ENCODE data around the gene BCAP29.
A peak's percentile ranks its signal among the peaks of the same experiment; 100 is the strongest.
"Not testable (repeated sequence)": the region's sequence is repeated elsewhere in the genome, so short reads cannot be mapped to it uniquely, and the experiment has no call there.

BCAP29 gene, protein sequence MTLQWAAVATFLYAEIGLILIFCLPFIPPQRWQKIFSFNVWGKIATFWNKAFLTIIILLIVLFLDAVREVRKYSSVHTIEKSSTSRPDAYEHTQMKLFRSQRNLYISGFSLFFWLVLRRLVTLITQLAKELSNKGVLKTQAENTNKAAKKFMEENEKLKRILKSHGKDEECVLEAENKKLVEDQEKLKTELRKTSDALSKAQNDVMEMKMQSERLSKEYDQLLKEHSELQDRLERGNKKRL

DNA sequence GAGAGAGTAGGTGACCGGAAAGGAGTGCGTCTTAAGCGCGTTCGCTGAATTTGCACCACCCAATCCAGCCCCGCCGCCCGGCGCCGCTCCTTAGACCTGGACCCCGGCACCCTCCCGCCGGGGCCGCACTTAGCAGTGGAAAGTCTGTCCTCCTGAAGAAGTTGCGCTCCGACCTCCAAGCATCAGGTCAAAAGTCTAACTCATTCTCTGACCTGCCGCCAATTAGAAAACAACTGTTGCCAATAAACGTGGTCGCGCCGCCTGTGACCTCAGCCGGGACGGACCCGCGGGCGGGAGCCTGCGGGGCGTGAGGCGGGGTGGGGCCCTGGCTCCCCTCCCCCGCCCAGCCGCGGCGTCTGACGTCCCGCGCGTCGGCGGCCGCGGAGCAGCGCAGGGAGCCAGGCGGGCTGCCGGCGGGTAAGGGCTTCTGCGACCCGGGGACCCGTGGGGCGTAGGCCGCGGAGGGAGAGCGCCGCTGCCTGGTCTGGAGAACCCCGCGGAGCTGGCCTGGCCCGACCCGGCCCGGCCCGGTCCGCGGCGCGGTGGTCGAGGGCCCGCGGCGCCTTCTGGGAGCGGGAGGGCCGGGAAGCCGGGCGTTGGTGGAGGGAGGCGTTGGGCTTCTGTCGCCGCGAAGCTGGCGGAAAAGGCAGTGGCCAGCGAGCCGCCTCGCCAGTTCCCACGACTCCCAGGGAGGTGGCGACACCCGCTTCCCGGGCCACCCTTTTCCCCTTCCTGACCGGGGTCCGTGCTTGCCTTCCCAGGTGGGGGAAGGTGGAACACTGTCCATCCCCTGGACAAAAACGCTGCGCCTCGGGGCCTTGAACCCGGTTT lies at the start of gene BCAP29:
Gene BCAP29 (plus strand): TSS at position 362 of the 831 bp plus-strand sequence. CDS start 527 bp downstream, outside the sequence.
- peak within 1 kb of the TSS; percentile 82 for H3K4me3 ChIP-seq (ENCODE audit: low read depth, low read length)
- DNase-seq (ENCODE audit: low read depth), result no peak

DNA sequence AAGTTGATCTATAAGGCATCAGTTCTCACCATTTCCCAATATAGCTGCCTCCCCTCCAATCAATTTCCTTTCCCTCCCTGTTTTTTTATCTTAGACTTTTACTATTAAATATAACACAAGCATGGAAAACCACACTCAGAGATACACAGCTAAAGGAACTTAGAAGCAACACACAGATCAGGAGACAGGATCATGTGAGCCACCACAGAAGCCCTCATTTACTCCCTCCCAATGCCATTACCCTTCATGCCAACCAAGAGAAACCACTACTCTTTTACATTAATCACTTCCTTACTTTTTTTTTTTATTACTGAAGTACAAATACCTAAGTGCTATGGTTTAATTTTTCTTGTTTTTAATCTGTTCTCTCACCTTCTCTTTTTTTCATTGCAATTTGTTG lies 49.3 kb upstream of the BCAP29 start:
- no peak for DNase-seq (ENCODE audit: low read depth)
- H3K4me3 ChIP-seq (ENCODE audit: low read depth, low read length), result no peak overlapping the region

DNA sequence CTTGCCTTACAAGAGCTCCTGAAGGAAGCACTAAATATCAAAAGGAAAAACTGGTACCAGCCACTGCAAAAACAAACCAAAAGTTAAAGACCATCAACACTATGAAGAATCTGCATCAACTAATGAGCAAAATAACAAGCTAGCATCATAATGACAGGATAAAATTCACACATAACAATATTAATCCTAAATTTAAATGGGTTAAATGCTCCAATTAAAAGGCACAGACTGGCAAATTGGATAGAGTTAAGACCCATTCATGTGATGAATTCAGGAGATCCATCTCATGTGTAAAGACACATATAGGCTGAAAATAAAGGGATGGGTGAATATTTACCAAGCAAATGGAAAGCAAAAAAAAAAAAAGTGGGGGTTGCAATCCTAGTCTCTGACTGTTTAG lies 45.9 kb upstream of the BCAP29 start:
- DNase-seq (ENCODE audit: low read depth), result no peak

DNA sequence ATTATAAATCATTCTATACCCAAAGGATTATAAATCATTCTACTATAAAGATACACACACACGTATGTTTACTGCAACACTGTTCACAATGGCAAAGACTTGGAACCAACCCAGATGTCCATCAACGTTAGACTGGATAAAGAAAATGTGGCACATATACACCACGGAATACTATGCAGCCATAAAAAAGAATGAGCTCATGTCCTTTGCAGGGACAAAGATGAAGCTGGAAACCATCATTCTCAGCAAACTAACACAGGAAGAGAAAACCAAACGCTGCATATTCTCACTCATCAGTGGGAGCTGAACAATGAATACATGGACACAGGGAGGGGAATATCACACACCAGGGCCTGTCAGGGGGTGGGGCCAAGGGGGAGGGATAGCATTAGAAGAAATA lies 42.8 kb upstream of the BCAP29 start:
- not testable (repeated sequence) for DNase-seq (ENCODE audit: low read depth); H3K4me3 ChIP-seq (ENCODE audit: low read depth, low read length)

More for the DNA sequence above, 45.9 kb upstream of the BCAP29 start:
- no peak overlapping the region for H3K4me3 ChIP-seq (ENCODE audit: low read depth, low read length)

DNA sequence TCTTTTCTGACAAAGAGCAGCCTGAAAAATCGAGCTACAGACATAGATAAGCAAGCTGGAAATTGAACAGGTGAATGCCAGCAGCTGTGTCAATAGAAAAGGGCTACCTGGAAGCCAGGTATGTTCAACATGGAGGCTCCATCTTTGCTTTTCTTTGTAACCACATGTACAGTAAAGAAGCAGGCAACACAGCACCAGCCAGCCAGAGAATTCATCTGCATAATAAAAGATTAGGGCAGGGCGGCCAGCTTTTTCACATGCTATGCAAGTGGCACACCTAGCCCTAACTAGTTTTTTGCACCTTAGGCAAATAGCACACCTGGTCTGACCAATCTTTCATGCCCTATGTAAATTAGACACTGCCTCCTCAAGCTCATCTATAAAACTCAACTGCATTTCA lies 42.0 kb upstream of the BCAP29 start:
- no peak for DNase-seq (ENCODE audit: low read depth)
- H3K4me3 ChIP-seq (ENCODE audit: low read depth, low read length), result no peak overlapping the region

DNA sequence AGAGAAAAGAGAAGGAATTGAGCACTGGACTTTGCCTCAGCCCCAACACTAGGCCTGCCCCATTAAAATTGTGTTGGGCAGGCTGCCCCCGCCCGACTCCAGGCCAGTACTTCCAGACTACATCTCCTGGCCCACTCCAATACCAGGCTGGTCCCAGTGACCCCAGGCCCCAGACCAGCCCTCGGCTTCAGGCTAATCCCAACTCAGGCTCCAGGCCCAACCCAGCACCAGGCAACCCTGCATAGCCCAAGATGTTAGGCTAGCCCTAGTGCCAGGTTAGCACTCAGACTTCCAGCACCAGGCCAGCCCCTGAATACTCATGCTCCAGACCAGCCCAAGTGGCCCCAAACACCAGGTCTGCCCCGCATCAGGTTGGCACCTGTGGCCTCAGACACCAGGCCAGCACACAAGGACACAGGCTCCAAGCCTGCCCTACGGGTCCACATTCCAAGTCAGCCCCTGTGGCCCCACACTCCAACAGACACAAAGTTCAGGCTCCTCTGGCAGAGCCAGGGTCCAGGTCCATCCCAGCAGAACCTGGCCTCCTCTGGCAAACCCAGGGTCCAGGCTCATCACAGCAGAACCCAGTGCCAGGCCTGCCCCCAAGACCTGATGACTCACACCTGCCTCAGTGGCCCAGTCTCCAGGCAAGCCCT lies 36.6 kb upstream of the BCAP29 start:
- DNase-seq (ENCODE audit: low read depth), result no peak
- no peak overlapping the region for H3K4me3 ChIP-seq (ENCODE audit: low read depth, low read length)

DNA sequence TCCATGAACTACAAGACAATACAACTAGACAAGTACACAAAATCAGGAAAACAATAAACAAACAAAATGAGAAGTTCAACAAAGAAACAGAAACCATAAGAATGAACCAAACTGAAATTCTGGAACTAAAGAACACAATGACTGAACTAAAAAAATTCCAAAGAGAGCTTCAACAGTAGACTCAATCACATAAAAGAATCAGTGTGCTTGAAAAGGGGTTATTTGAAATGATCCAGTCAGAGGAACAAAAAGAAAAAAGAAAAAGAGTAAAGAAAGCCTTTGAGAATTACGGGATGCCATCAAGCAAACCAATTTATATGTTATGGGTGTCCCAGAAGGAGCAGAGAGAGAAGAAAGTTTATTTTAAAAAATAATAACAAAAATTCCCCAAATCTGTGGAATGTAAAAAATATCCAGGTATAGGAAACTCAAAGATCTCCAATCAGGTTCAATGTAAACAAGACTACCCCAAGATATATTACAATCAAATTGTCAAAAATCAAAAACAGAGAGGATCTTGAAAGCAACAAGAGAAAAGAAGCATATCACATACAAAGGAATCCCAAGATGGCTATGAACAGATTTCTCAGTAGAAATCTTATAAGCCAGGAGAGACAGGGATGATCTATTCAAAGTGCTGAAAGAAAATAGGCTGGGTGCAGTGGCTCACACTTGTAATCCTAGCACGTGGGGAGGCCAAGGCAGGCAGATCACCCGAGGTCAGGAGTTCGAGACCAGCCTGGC lies 35.0 kb upstream of the BCAP29 start:
- DNase-seq (ENCODE audit: low read depth), result no peak
- no peak overlapping the region for H3K4me3 ChIP-seq (ENCODE audit: low read depth, low read length)

DNA sequence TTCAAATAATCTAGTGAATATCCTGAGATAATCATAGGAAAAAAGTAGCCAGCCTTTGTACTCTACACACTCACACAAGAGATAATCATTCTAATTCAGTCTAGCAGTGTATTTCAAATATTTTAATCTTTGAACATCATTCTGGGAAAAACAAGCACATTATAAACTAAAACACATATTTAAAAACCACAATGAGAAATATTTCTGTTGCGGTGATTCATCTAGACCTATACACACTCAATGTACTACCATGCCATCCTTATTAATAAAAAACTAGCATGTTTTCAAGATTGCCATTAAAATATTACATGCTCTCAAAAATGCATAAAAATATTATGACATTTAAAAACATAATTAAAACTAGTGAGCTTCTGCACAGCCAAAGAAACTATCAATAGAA lies 28.1 kb upstream of the BCAP29 start:
- no peak overlapping the region for H3K4me3 ChIP-seq (ENCODE audit: low read depth, low read length)
- DNase-seq (ENCODE audit: low read depth), result no peak

DNA sequence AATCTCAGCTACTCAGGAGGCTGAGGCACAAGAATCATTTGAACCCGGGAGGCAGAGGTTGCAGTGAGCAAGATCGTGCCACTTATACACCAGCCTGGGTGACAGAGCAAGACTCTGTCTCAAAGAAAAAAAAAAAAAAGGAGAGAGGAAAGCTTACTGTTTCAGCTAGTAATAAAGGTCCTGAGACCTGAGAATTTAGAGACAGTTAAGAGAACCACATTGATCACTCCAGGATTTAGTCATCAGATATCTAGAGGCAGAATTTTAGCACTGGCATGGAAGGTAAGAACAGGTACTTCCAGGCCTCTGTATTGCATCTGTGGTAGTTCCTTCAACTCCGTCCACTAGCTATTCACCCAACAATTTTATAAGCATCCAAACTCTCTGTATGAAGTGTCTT lies 24.2 kb upstream of the BCAP29 start:
- no peak for DNase-seq (ENCODE audit: low read depth)
- no peak overlapping the region for H3K4me3 ChIP-seq (ENCODE audit: low read depth, low read length)

DNA sequence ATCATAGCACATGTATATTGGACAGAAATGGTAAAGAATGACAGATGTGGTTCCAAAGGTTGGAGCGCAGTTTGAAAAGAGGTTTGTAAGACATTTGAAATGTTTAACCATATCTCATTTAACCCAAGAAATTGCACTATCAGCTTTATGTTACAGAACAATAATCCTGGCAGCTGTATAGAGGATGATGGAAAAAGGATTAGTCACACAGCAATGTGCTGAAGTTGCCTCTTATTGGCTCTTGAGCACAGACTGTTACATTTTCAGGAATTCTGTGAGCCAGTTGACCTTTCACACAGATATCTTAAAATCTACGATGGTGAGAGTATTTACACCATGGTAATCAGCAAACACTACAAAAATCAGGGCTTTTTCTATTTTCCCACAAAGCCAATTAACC lies 20.2 kb upstream of the BCAP29 start:
- no peak overlapping the region for H3K4me3 ChIP-seq (ENCODE audit: low read depth, low read length)
- no peak for DNase-seq (ENCODE audit: low read depth)

DNA sequence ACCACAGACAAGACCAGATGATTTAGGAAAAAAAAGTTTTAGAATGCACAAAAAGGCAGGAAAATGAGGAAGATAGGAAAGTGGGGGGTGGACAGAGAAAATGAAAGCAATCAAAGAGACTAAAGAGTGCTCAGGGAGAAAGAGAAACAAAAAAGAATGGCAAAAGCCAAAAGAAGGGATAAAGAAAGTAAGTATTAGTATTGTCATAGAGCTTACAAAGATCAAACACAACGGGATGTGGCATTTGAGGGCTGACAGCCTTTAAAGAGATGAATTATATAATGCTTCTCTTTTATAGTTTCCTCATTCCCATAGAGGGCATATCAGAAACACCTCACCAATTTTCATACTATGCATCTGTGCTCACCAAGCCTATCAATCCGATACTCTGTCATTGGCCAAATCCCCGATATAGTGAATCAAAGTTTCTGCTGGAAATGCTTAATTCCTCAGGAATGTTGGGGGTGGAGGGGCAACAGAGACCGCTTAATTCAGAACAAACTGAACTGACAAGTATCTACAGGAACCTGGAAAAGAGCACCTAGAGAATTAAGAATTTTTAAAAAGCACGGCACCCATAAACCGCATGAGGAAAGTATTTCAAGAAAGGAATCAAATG lies 19.0 kb upstream of the BCAP29 start:
- H3K4me3 ChIP-seq (ENCODE audit: low read depth, low read length), result no peak overlapping the region
- DNase-seq (ENCODE audit: low read depth), result no peak

DNA sequence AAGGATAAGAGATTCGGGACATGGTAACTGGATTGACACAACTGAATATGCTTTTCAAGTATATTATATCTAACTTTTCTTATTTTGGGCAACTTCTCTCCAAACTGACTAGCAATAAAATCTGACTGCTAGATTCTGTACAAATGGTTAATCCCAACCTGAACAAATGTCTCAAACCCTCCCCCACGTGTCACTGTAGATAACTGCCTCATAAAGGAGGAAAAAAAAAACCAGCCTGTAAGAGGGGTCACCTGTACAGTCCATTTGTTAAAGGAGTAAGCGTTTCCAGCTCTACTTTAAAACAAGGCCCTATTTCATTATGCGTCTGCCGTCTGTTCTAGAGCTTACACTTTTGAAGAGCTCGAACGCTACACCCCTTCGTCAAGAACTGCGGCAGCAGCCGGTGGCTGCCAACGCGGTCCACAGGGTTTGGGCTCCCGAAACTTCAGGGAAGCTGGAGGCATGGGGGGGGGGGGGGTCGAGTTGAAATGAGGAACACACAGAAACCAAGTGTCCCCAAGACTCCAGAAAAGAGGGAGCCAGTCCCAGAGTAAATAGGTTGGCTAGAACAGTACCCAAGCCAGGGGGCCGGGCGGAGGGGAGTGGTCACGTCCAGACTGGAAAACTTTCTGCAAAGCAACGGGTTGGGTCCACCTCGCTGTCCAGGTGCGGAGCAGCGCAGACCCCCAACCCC lies 16.8 kb upstream of the BCAP29 start:
- H3K4me3 ChIP-seq (ENCODE audit: low read depth, low read length), result peak overlapping the region; percentile 96
- DNase-seq (ENCODE audit: low read depth), result no peak

DNA sequence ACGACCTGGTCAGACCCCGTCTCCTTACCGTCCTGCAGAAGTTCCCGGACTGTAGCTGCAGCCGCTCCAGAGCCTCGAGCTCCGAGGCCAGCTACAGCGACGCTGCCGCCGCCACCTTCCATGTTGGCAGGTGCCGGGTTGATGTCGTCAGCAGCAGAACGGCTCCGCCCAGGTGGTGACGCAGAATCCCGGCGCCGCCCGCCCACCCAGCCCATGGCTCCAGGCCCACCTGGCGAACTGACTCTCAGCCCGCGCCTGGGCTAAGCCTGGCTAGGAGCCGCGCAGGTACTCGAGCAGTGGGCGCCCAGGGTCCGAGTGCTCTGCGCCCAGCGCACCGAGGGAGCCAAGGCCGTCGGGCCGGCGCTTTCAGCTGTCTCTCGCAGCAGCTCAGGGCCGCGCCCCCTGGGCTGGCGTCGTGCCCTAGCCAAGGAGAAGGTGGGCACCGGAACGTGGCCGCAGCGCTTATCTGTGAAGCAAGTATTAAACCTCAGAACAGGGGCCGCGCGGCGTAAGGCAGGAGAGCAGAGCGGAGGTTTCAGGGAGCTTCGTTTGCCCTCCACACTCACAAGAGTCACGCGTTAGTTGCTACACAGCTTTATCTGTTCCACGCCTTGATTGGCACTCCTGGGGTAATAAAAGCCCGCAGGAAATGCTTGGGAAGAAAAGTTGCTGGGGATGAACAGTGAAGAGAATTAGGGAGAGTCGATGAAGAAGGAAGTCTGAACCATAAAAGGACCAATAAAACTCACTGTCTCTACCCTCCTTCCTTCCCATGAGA lies 16.1 kb upstream of the BCAP29 start, which contains the start of the genes COG5 and DUS4L:
Gene COG5 (minus strand): TSS at position 146 of the 778 bp plus-strand sequence. CDS start 24 bp downstream, at position 122.
Gene DUS4L (plus strand): TSS at position 197 of the 778 bp plus-strand sequence. CDS start 3,100 bp downstream, outside the sequence.
- peak; percentile 36 for DNase-seq (ENCODE audit: low read depth)
- peak within 1 kb of the TSS; percentile 96 for H3K4me3 ChIP-seq (ENCODE audit: low read depth, low read length)

DNA sequence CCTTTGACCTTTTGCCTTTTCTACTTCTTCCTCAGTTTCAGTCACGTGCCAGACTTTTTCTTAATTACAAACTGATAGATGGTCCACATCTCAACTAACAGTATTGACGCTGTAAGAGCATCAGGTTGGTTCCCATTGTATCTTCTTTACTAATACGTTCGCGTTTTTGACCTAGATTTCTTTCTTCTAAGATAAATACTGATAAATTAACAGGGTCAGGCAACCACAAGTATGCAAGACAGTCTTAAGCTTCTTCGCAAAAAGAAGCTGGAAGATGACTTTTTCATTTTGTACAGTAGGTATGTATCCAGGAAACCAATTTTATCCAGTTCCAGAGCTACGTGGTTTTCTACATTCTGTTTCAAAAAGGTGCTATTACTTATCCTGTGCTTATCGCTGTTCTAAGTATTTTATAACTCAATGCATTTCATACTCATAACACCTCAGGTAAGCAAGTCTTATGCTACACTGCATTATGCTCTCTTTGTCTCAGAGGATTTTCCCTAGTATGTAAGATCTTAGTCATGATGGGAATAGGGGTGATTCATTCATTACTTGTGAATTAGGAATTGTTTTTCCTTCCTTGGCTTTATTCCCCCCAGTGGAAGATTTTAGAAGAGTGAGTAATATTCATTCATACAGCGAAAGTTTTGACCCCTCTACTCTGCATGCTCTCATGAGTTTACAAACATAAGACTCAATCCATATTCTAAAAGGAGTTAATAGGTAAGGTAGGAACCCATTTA lies 15.3 kb upstream of the BCAP29 start:
- peak overlapping the region; percentile 96 for H3K4me3 ChIP-seq (ENCODE audit: low read depth, low read length)
- peak; percentile 54 for DNase-seq (ENCODE audit: low read depth)

DNA sequence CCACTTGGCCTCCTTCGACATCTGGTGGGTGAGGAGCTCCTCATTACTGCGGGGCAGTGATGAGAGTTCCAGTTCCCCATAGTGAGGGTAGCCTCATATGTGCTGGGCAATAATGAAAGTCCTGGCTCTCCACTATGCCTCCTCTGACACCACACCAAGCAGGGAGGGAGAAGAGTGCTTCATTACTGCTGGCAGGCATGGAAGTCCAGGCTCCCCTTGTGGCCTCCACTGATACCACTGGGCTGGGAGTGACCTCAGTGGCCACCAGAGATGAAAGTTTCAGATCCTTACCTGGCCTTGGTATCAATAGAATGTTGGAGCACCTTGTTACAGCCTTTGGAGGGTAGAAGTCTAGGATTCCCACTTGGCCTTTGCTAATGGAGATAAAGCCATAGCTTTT lies 9.7 kb upstream of the BCAP29 start:
- no peak overlapping the region for H3K4me3 ChIP-seq (ENCODE audit: low read depth, low read length)
- no peak for DNase-seq (ENCODE audit: low read depth)

DNA sequence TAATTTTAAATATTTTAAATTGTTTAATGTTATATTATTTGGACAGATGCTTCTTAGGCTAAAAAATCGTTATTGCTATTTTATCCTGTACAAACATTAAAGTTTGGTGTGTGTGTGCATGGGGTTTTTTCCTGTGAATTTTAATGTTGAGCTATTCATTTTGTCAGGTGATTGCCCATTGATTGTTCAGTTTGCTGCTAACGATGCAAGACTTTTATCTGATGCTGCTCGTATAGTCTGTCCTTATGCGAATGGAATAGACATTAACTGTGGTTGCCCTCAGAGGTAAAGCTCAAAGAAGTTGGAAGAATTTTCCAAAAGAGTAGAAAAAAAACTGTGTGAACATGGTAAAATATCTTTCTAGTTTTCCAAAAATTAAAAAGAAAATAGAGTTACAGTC lies 6.5 kb upstream of the BCAP29 start:
- no peak for DNase-seq (ENCODE audit: low read depth)
- H3K4me3 ChIP-seq (ENCODE audit: low read depth, low read length), result no peak overlapping the region

DNA sequence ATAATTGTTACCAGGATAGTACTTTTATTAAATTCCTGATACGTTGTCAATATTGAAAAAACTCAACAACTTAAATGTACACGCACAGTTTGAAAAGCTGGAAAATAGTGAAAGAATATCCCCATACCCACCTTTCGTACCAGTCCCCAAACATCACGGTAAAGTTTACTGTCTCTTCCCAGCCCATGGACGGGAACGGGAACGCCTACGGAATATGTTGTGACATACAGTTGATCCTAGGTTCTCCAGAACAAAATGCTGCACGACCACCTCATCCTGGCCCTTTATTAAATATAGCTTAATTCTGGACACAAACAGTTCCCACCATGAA lies 527 bp upstream of the BCAP29 start:
- H3K4me3 ChIP-seq (ENCODE audit: low read depth, low read length), result peak overlapping the region; percentile 82
- DNase-seq (ENCODE audit: low read depth), result no peak

All from skeletal muscle cell (primary cell).